Fibroblast of gingiva (primary cell): Measurements from ENCODE around the gene RPAP2.

Experiments used
- DNase-seq: peaks from one replicate; pipeline ENCODE4 v3.0.0-alpha.2; 2011; ENCODE audit warnings: low read depth

Gene RPAP2

GRCh38 chr1:92447033-92447681 is 148.3 kb downstream of the RPAP2 start:
- DNase-seq = no peak

- no peak for DNase-seq
These were observed 149.1 kb downstream of the RPAP2 start for GRCh38 chr1:92447976-92448375.
